Measurements from ENCODE around the gene PLAA. TPM values are rescaled to one million over a fixed set of nuclear protein-coding genes. Genes with fewer than 3 reads are reported as not detected.
A peak's percentile ranks its signal among the peaks of the same experiment; 100 is the strongest.

PLAA gene
- total RNA-seq, 1 experiment from 2014 or later: 23.3 TPM

DNA sequence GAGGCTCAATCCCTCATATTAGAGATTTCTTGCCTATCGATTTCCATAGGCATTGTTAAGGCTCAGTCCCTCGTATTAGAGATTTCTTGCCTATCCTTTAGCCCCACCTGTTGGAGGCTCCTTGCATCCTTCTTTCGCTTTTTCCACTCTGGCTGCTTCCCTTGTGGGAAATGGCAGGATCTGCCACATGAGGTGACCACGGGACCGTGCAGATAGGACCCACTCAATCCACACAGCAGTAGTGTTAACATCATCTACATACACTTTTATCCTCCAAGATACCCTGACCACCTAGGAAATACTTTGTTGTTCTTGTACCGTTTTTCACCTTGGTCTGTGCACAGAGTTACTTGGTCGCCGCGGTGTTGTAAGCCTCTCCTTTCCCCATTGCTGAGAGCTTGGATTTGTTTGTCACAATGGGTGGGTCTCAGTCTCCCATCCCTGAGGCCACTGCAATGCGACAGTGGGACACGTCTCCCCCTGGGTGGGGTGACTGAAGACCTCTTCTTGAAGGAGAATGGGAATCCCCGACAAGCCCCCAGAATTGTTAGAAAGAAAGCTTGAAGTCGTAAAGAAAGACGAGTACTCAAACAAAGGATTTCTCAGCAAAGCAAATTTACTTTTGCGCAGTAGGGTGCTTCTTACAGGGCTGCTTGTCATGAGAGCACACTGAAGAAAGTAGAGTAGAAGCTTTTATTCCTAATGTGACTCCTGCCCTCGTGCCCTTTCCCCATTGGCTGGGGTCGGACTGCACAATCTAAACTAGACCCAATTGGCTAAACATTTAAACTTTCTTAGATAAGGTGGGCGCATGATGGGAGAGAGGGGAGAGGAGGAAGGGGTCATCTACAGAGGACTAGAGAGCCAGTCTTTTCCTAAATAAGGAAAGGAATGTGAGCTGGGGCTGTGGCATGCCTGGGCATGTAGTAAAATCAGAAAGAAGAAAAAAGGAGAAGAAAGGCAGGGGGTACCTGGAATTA lies 29.0 kb upstream of the PLAA start:
- Histone ChIP-seq H2AFZ (no peak overlapping the region), H3K27ac (no peak overlapping the region), H3K27me3 (ENCODE audit: insufficient read depth, low read depth) (no peaks in the 10 kb centered on the region), H3F3A (ENCODE audit: insufficient read depth, low read depth) (no peaks in the 10 kb centered on the region), H4K20me1 (ENCODE audit: insufficient read depth) (no peaks in the 10 kb centered on the region), H3K36me3 (ENCODE audit: low read depth) (no peaks in the 10 kb centered on the region), H3K79me2 (ENCODE audit: low read depth) (no peaks in the 10 kb centered on the region), H3K9me3 (ENCODE audit: insufficient read depth, low read depth) (no peaks in the 10 kb centered on the region), H3K4me1 (replicated peaks; ENCODE audit: insufficient read depth) (no peaks in the 10 kb centered on the region), H3K4me3 (no peak overlapping the region), H3K9me2 (ENCODE audit: insufficient read depth) (no peaks in the 10 kb centered on the region), H3K4me2 (no peak overlapping the region)
- CTCF ChIA-PET: no interaction called here
- peak in 1 of 2 experiments; percentile 10 for DNase-seq
- no TSS peak for BruUV-seq (replicated peaks)
- POLR2A ChIA-PET (ENCODE audit: unreplicated experiment): no interaction called here
- TF ChIP-seq, protein P1, sequence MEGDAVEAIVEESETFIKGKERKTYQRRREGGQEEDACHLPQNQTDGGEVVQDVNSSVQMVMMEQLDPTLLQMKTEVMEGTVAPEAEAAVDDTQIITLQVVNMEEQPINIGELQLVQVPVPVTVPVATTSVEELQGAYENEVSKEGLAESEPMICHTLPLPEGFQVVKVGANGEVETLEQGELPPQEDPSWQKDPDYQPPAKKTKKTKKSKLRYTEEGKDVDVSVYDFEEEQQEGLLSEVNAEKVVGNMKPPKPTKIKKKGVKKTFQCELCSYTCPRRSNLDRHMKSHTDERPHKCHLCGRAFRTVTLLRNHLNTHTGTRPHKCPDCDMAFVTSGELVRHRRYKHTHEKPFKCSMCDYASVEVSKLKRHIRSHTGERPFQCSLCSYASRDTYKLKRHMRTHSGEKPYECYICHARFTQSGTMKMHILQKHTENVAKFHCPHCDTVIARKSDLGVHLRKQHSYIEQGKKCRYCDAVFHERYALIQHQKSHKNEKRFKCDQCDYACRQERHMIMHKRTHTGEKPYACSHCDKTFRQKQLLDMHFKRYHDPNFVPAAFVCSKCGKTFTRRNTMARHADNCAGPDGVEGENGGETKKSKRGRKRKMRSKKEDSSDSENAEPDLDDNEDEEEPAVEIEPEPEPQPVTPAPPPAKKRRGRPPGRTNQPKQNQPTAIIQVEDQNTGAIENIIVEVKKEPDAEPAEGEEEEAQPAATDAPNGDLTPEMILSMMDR (conservative IDR thresholded peaks at IDR 0.05): peak; percentile 36; the same call in 1 of the 2 replicates
- TF ChIP-seq EZH2 (IDR thresholded peaks at IDR 0.05; ENCODE audit: low read depth): no peak
- intact Hi-C loops (cut with micrococcal nuclease; ENCODE audit: unreplicated experiment): no loop called here

DNA sequence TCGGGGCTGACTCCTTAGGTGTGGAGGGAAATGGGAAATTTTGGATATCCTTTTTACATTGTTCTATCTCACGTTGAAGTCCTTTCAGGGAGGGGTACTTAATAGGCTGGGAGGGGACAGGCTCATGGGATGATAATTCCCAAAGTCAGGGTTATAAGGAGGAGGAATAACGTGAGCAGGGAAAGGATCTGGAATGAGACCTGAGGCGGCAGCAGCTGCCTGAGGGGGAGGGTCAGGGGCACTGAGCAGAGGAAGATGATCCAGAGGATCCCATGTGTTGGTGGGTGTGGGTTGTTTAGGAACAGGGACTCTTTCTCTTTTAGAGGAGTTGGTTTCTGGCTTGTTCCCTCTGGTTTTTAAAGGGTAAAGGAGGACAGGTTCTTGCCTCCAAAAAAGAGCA lies 27.9 kb upstream of the PLAA start:
- intact Hi-C loops (cut with micrococcal nuclease; ENCODE audit: unreplicated experiment): no loop called here
- CTCF ChIA-PET: no interaction called here

DNA sequence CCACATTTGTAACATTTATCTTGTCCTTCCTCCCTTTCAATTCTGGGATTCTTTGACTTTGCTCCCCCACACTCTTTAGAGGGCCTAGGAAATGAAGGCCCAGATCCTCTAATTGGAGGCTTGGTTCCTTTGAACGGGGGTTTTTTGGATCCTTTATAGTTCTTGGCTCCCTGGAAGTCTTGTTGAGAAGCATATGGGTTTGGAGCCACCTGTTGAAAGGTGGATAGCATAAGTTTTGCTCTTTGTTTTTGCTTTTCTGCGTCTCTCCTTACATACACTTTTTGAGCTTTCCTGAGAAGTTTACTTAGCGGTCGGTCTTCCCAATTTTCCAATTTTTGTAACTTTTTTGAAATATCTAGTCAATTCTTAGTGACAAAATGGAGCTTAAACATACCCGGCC lies 26.9 kb upstream of the PLAA start:
- CTCF ChIA-PET: no interaction called here
- no peak for TF ChIP-seq EZH2 (IDR thresholded peaks at IDR 0.05; ENCODE audit: low read depth)
- TF ChIP-seq, protein P1 (conservative IDR thresholded peaks at IDR 0.05): no peak
- H3K27ac ChIP-seq: no peak overlapping the region
- intact Hi-C loops (cut with micrococcal nuclease; ENCODE audit: unreplicated experiment): no loop called here
- no peaks in the 10 kb centered on the region for H4K20me1 ChIP-seq (ENCODE audit: insufficient read depth)
- H3K9me3 ChIP-seq (ENCODE audit: insufficient read depth, low read depth): no peaks in the 10 kb centered on the region
- no peak overlapping the region for H2AFZ ChIP-seq
- H3K4me3 ChIP-seq: no peak overlapping the region
- no TSS peak for BruUV-seq (replicated peaks)
- H3K4me2 ChIP-seq: no peak overlapping the region
- POLR2A ChIA-PET (ENCODE audit: unreplicated experiment): interaction anchor here (0.5 kb wide), 1 partner anchor 227 kb away, joined by 3 read pairs; no protein-coding TSS in a partner anchor
- no peaks in the 10 kb centered on the region for H3F3A ChIP-seq (ENCODE audit: insufficient read depth, low read depth)
- no peaks in the 10 kb centered on the region for H3K9me2 ChIP-seq (ENCODE audit: insufficient read depth)
- no peaks in the 10 kb centered on the region for H3K27me3 ChIP-seq (ENCODE audit: insufficient read depth, low read depth)
- H3K4me1 ChIP-seq (replicated peaks; ENCODE audit: insufficient read depth): no peaks in the 10 kb centered on the region
- no peaks in the 10 kb centered on the region for H3K36me3 ChIP-seq (ENCODE audit: low read depth)
- no peaks in the 10 kb centered on the region for H3K79me2 ChIP-seq (ENCODE audit: low read depth)
- DNase-seq: no peak

More for the DNA sequence above, 27.9 kb upstream of the PLAA start:
- Histone ChIP-seq H3K4me3 (no peak overlapping the region), H2AFZ (no peak overlapping the region), H3K36me3 (ENCODE audit: low read depth) (no peaks in the 10 kb centered on the region), H3K79me2 (ENCODE audit: low read depth) (no peaks in the 10 kb centered on the region), H3K27ac (no peak overlapping the region), H3K4me2 (no peak overlapping the region), H3K27me3 (ENCODE audit: insufficient read depth, low read depth) (no peaks in the 10 kb centered on the region), H3F3A (ENCODE audit: insufficient read depth, low read depth) (no peaks in the 10 kb centered on the region), H3K4me1 (replicated peaks; ENCODE audit: insufficient read depth) (no peaks in the 10 kb centered on the region), H4K20me1 (ENCODE audit: insufficient read depth) (no peaks in the 10 kb centered on the region), H3K9me2 (ENCODE audit: insufficient read depth) (no peaks in the 10 kb centered on the region), H3K9me3 (ENCODE audit: insufficient read depth, low read depth) (no peaks in the 10 kb centered on the region)
- no peak for DNase-seq
- TF ChIP-seq EZH2 (IDR thresholded peaks at IDR 0.05; ENCODE audit: low read depth): no peak
- BruUV-seq (replicated peaks): no TSS peak
- POLR2A ChIA-PET (ENCODE audit: unreplicated experiment): no interaction called here
